DOHH2 (cell line): ENCODE data around the gene HDAC8.

Source experiments
- H3F3A ChIP-seq: fragments of 200-600 bp; sonication (generic), shearing (Covaris generic); 2 replicates; pipeline ENCODE4 v1.6.0; 2016; ENCODE audit warnings: antibody characterized with exemption, mild to moderate bottlenecking; ENCODE audit not compliant: control insufficient read depth, insufficient read depth
- H3K27ac ChIP-seq: fragments of 200-600 bp; sonication (generic); 2 replicates; pipeline ENCODE4 v1.5.1; 2014; ENCODE audit warnings: low read depth, mild to moderate bottlenecking, low read length, moderate library complexity
- H3K27me3 ChIP-seq: fragments of 200-600 bp; sonication (generic); 2 replicates; pipeline ENCODE4 v1.6.1; 2014; ENCODE audit warnings: mild to moderate bottlenecking, low read length, mixed read lengths; ENCODE audit not compliant: control insufficient read depth
- H3K36me3 ChIP-seq: fragments of 200-600 bp; sonication (generic); 2 replicates; pipeline ENCODE4 v1.6.1; 2014; ENCODE audit warnings: mild to moderate bottlenecking, low read length, moderate library complexity, mixed read lengths; ENCODE audit not compliant: control insufficient read depth
- H3K4me1 ChIP-seq: fragments of 200-600 bp; sonication (generic); 2 replicates; pipeline ENCODE4 v1.6.1; 2014; ENCODE audit warnings: mild to moderate bottlenecking, low read length, mixed read lengths; ENCODE audit not compliant: control insufficient read depth
- H3K4me2 ChIP-seq: fragments of 200-600 bp; sonication (generic); 2 replicates; pipeline ENCODE4 v1.6.0; 2014; ENCODE audit warnings: mild to moderate bottlenecking, low read length, moderate library complexity
- H3K4me3 ChIP-seq: fragments of 200-600 bp; sonication (generic); 2 replicates; pipeline ENCODE4 v1.5.1; 2014; ENCODE audit warnings: mild to moderate bottlenecking, low read length, mixed read lengths
- H3K79me2 ChIP-seq: fragments of 200-600 bp; sonication (generic); 2 replicates; pipeline ENCODE4 v1.6.1; 2014; ENCODE audit warnings: mild to moderate bottlenecking, low read length, mixed read lengths; ENCODE audit not compliant: control insufficient read depth
- H3K9me2 ChIP-seq: fragments of 200-600 bp; sonication (generic); replicated peaks from 2 replicates; pipeline ENCODE4 v1.6.1; 2014; ENCODE audit warnings: mild to moderate bottlenecking, low read length, mixed read lengths; ENCODE audit not compliant: control insufficient read depth
- H3K9me3 ChIP-seq: fragments of 200-600 bp; sonication (generic); 2 replicates; pipeline ENCODE4 v1.6.1; 2014; ENCODE audit warnings: antibody characterized with exemption, low read length, mixed read lengths; ENCODE audit not compliant: control insufficient read depth, insufficient read depth
- H4K20me1 ChIP-seq: fragments of 200-600 bp; sonication (generic); 2 replicates; pipeline ENCODE4 v1.6.0; 2014; ENCODE audit warnings: low read depth, mild to moderate bottlenecking, antibody characterized with exemption, low read length, moderate library complexity; ENCODE audit not compliant: control insufficient read depth, insufficient read depth
- EZH2phosphoT487 ChIP-seq: fragments of 200-600 bp; sonication (generic); IDR thresholded peaks from 2 replicates; pipeline ENCODE4 v1.6.1; 2017; ENCODE audit warnings: borderline replicate concordance, mild to moderate bottlenecking, antibody characterized with exemption, low read length, moderate library complexity, mixed read lengths
- TF ChIP-seq, protein P1 (sequence below): fragments of 200-600 bp; sonication (generic); IDR thresholded peaks from one replicate; pipeline ENCODE4 v1.5.1; 2014; ENCODE audit warnings: antibody characterized with exemption, mild to moderate bottlenecking, low read depth, low read length; ENCODE audit not compliant: poor library complexity, severe bottlenecking

Gene HDAC8

GRCh38 chrX:72371405-72371804, 201.2 kb downstream of the HDAC8 start:
- Histone ChIP-seq H3K36me3 (no peaks in the 10 kb centered on the region), H4K20me1 (no peaks in the 10 kb centered on the region), H3K4me3 (no peak overlapping the region), H3K9me3 (no peaks in the 10 kb centered on the region), H3F3A (no peaks in the 10 kb centered on the region), H3K79me2 (no peaks in the 10 kb centered on the region), H3K27me3 (no peaks in the 10 kb centered on the region), H3K9me2 (no peaks in the 10 kb centered on the region), H3K4me2 (no peak overlapping the region), H3K4me1 (no peaks in the 10 kb centered on the region), H3K27ac (no peak overlapping the region)
- TF ChIP-seq, protein P1, sequence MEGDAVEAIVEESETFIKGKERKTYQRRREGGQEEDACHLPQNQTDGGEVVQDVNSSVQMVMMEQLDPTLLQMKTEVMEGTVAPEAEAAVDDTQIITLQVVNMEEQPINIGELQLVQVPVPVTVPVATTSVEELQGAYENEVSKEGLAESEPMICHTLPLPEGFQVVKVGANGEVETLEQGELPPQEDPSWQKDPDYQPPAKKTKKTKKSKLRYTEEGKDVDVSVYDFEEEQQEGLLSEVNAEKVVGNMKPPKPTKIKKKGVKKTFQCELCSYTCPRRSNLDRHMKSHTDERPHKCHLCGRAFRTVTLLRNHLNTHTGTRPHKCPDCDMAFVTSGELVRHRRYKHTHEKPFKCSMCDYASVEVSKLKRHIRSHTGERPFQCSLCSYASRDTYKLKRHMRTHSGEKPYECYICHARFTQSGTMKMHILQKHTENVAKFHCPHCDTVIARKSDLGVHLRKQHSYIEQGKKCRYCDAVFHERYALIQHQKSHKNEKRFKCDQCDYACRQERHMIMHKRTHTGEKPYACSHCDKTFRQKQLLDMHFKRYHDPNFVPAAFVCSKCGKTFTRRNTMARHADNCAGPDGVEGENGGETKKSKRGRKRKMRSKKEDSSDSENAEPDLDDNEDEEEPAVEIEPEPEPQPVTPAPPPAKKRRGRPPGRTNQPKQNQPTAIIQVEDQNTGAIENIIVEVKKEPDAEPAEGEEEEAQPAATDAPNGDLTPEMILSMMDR = no peak
- no peak for TF ChIP-seq EZH2phosphoT487

GRCh38 chrX:72368796-72369195, 203.8 kb downstream of the HDAC8 start:
- Histone ChIP-seq H3K9me2 (no peaks in the 10 kb centered on the region), H3K4me3 (no peak overlapping the region)

GRCh38 chrX:72367516-72367915, 205.1 kb downstream of the HDAC8 start:
- Histone ChIP-seq H4K20me1 (no peaks in the 10 kb centered on the region), H3K4me1 (no peaks in the 10 kb centered on the region), H3K27me3 (no peaks in the 10 kb centered on the region), H3F3A (no peaks in the 10 kb centered on the region), H3K79me2 (no peaks in the 10 kb centered on the region), H3K9me3 (no peaks in the 10 kb centered on the region), H3K4me3 (no peak overlapping the region), H3K4me2 (no peak overlapping the region), H3K36me3 (no peaks in the 10 kb centered on the region), H3K27ac (no peak overlapping the region), H3K9me2 (no peaks in the 10 kb centered on the region)
- no peak for TF ChIP-seq EZH2phosphoT487
- TF ChIP-seq, protein P1 = no peak

More at GRCh38 chrX:72368796-72369195, 203.8 kb downstream of the HDAC8 start:
- Histone ChIP-seq H3K4me2 (no peak overlapping the region), H4K20me1 (no peaks in the 10 kb centered on the region), H3K79me2 (no peaks in the 10 kb centered on the region), H3K27ac (no peak overlapping the region), H3K27me3 (no peaks in the 10 kb centered on the region), H3K36me3 (no peaks in the 10 kb centered on the region), H3K4me1 (no peaks in the 10 kb centered on the region), H3K9me3 (no peaks in the 10 kb centered on the region), H3F3A (no peaks in the 10 kb centered on the region)
- no peak for TF ChIP-seq EZH2phosphoT487
- TF ChIP-seq, protein P1 = no peak
